GM19463 (cell line): Measurements from ENCODE around the gene ATXN7L1.

ENCODE experiments used
- ATAC-seq: cut with Tn5 transposase; IDR thresholded peaks from one replicate; pipeline ENCODE4 v1.9.1; 2021; ENCODE audit warnings: mild to moderate bottlenecking, moderate library complexity; ENCODE audit not compliant: unreplicated experiment

ATXN7L1 gene

GRCh38 chr7:105829681-105830322 lies 46.6 kb downstream of the ATXN7L1 start:
- no peak for ATAC-seq

- ATAC-seq = no peak
Observed at GRCh38 chr7:105828141-105828540, 48.3 kb downstream of the ATXN7L1 start.

- ATAC-seq = no peak
Observed at GRCh38 chr7:105827151-105827875, 49.1 kb downstream of the ATXN7L1 start.

- no peak for ATAC-seq
Observed at GRCh38 chr7:105826143-105826542, 50.3 kb downstream of the ATXN7L1 start.

GRCh38 chr7:105825371-105825770 lies 51.0 kb downstream of the ATXN7L1 start:
- no peak for ATAC-seq

GRCh38 chr7:105822806-105823205 lies 53.6 kb downstream of the ATXN7L1 start:
- ATAC-seq = no peak

- no peak for ATAC-seq
Observed at GRCh38 chr7:105821527-105821926, 54.9 kb downstream of the ATXN7L1 start.

GRCh38 chr7:105820363-105821066 lies 55.9 kb downstream of the ATXN7L1 start:
- ATAC-seq = no peak

- no peak for ATAC-seq
Observed at GRCh38 chr7:105819559-105819958, 56.8 kb downstream of the ATXN7L1 start.

- no peak for ATAC-seq
Observed at GRCh38 chr7:105816954-105817615, 59.3 kb downstream of the ATXN7L1 start.

- no peak for ATAC-seq
Observed at GRCh38 chr7:105816266-105816843, 60.0 kb downstream of the ATXN7L1 start.

GRCh38 chr7:105815576-105815975 lies 60.8 kb downstream of the ATXN7L1 start:
- ATAC-seq = no peak

- ATAC-seq = no peak
Observed at GRCh38 chr7:105814481-105814880, 61.9 kb downstream of the ATXN7L1 start.

GRCh38 chr7:105811189-105811847 lies 65.1 kb downstream of the ATXN7L1 start:
- ATAC-seq = no peak

- no peak for ATAC-seq
Observed at GRCh38 chr7:105810556-105810955, 65.8 kb downstream of the ATXN7L1 start.

GRCh38 chr7:105808703-105809590 lies 67.5 kb downstream of the ATXN7L1 start:
- peak; percentile 92 for ATAC-seq

- no peak for ATAC-seq
Observed at GRCh38 chr7:105808209-105808608, 68.2 kb downstream of the ATXN7L1 start.

- no peak for ATAC-seq
Observed at GRCh38 chr7:105807448-105807762, 69.0 kb downstream of the ATXN7L1 start.

- peak; percentile 40 for ATAC-seq
Observed at GRCh38 chr7:105806592-105807447, 69.6 kb downstream of the ATXN7L1 start.
